ENCODE data around the gene IL6. TPM values are rescaled to one million over a fixed set of nuclear protein-coding genes. Genes with fewer than 3 reads are reported as not detected.
"Not testable (repeated sequence)": the region's sequence is repeated elsewhere in the genome, so short reads cannot be mapped to it uniquely, and the experiment has no call there.

Gene IL6
- total and polyA plus RNA-seq, 8 donors, result 0.22 to 3.1 (median 0.54) TPM

GRCh38 chr7:22697876-22698606 is 29.0 kb upstream of the IL6 start:
- intact Hi-C loops (cut with DNase I), result no loop called here
- DNase-seq (no peak), ATAC-seq (peak in 1 of 4 donors; percentile 14), FAIRE-seq (no peak)
- Histone ChIP-seq H3K36me3 (no peaks in the 10 kb centered on the region), H3K4me3 (no peak overlapping the region), H3K27me3 (no peaks in the 10 kb centered on the region), H3K27ac (no peak overlapping the region), H3K4me1 (no peaks in the 10 kb centered on the region), H3K9me3 (no peaks in the 10 kb centered on the region)
- TF ChIP-seq, protein P1, sequence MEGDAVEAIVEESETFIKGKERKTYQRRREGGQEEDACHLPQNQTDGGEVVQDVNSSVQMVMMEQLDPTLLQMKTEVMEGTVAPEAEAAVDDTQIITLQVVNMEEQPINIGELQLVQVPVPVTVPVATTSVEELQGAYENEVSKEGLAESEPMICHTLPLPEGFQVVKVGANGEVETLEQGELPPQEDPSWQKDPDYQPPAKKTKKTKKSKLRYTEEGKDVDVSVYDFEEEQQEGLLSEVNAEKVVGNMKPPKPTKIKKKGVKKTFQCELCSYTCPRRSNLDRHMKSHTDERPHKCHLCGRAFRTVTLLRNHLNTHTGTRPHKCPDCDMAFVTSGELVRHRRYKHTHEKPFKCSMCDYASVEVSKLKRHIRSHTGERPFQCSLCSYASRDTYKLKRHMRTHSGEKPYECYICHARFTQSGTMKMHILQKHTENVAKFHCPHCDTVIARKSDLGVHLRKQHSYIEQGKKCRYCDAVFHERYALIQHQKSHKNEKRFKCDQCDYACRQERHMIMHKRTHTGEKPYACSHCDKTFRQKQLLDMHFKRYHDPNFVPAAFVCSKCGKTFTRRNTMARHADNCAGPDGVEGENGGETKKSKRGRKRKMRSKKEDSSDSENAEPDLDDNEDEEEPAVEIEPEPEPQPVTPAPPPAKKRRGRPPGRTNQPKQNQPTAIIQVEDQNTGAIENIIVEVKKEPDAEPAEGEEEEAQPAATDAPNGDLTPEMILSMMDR (IDR thresholded peaks at IDR 0.05), result no peak
- 53 to 56% methylated on average over 2 of the region's 2 CpGs for WGBS, 2 donors

- FAIRE-seq (no peak), DNase-seq (no peak), ATAC-seq (no peak)
- no peaks in the 10 kb centered on the region for H3K4me1 ChIP-seq
- no peak overlapping the region for H3K27ac ChIP-seq
- no peaks in the 10 kb centered on the region for H3K27me3 ChIP-seq
- WGBS, 2 donors, result 83 to 88% methylated on average over 5 to 6 of the region's 6 CpGs
- H3K36me3 ChIP-seq, result no peaks in the 10 kb centered on the region
- intact Hi-C loops (cut with DNase I), result no loop called here
- H3K9me3 ChIP-seq, result no peaks in the 10 kb centered on the region
- H3K4me3 ChIP-seq, result no peak overlapping the region
- TF ChIP-seq, protein P1 (IDR thresholded peaks at IDR 0.05), result no peak
These were observed 28.2 kb upstream of the IL6 start for GRCh38 chr7:22698767-22699166.

DNA sequence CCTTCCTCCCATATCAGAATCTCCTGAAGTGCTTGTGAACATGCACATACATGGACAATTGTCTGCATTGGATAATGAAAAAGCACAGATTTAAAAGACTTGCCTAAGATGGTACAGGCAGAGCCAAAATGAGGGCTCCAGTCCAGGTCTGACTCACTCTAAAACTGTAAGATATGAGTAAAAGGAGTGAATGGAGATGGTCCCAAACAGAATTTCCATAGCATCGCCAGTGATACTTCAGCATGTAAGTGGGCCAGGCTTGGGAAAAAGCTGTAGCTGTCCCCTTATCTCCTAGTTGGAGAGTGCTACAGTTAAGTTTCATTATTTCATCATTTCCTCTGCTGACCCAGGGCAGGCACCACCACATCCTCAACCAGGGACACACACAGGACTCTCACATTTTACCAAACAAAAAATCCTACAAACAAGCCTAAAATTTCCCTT is 26.4 kb upstream of the IL6 start:
- H3K4me1 ChIP-seq, result no peaks in the 10 kb centered on the region
- no peaks in the 10 kb centered on the region for H3K36me3 ChIP-seq
- 60 to 82% methylated on average over 1 of the region's 1 CpG for WGBS, 2 donors
- no peak for FAIRE-seq
- intact Hi-C loops (cut with DNase I), result no loop called here
- no peaks in the 10 kb centered on the region for H3K27me3 ChIP-seq
- DNase-seq, result no peak
- H3K4me3 ChIP-seq, result no peak overlapping the region
- H3K9me3 ChIP-seq, result no peaks in the 10 kb centered on the region
- no peak overlapping the region for H3K27ac ChIP-seq
- ATAC-seq, result peak in 2 of 4 donors; percentile 31 to 54
- TF ChIP-seq, protein P1 (IDR thresholded peaks at IDR 0.05), result no peak

GRCh38 chr7:22702516-22702915 is 24.5 kb upstream of the IL6 start:
- H3K4me3 ChIP-seq, result no peak overlapping the region
- no peaks in the 10 kb centered on the region for H3K27me3 ChIP-seq
- H3K27ac ChIP-seq, result no peak overlapping the region
- intact Hi-C loops (cut with DNase I), result no loop called here
- H3K9me3 ChIP-seq, result no peaks in the 10 kb centered on the region
- H3K36me3 ChIP-seq, result no peaks in the 10 kb centered on the region
- DNase-seq (no peak), ATAC-seq (no peak), FAIRE-seq (no peak)
- TF ChIP-seq, protein P1 (IDR thresholded peaks at IDR 0.05), result no peak
- no peaks in the 10 kb centered on the region for H3K4me1 ChIP-seq
- WGBS, 2 donors, result 83 to 89% methylated on average over 4 of the region's 4 CpGs

- H3K36me3 ChIP-seq; DNase-seq; FAIRE-seq; intact Hi-C loops (cut with DNase I); H3K9me3 ChIP-seq; H3K27me3 ChIP-seq; H3K4me1 ChIP-seq; ATAC-seq; H3K4me3 ChIP-seq; H3K27ac ChIP-seq: not testable (repeated sequence)
- 75 to 85% methylated on average over 7 to 8 of the region's 10 CpGs for WGBS, 2 donors
These were observed 23.7 kb upstream of the IL6 start for GRCh38 chr7:22703107-22703855.

- WGBS, 2 donors, result 67 to 72% methylated on average over 17 of the region's 17 CpGs
- intact Hi-C loops (cut with DNase I); ATAC-seq; DNase-seq; H3K4me1 ChIP-seq; H3K27me3 ChIP-seq; H3K4me3 ChIP-seq; H3K9me3 ChIP-seq; FAIRE-seq; H3K36me3 ChIP-seq; H3K27ac ChIP-seq: not testable (repeated sequence)
These were observed 22.9 kb upstream of the IL6 start for GRCh38 chr7:22703978-22704610.

GRCh38 chr7:22704722-22705121 is 22.3 kb upstream of the IL6 start:
- H3K36me3 ChIP-seq; H3K27ac ChIP-seq; FAIRE-seq; H3K27me3 ChIP-seq; H3K9me3 ChIP-seq; intact Hi-C loops (cut with DNase I); ATAC-seq; H3K4me1 ChIP-seq; H3K4me3 ChIP-seq; DNase-seq: not testable (repeated sequence)
- 76 to 78% methylated on average over 6 of the region's 6 CpGs for WGBS, 2 donors

GRCh38 chr7:22705874-22706273 is 21.1 kb upstream of the IL6 start:
- H3K27me3 ChIP-seq; H3K9me3 ChIP-seq; FAIRE-seq; H3K36me3 ChIP-seq; ATAC-seq; intact Hi-C loops (cut with DNase I); DNase-seq; H3K4me3 ChIP-seq; H3K27ac ChIP-seq; H3K4me1 ChIP-seq: not testable (repeated sequence)
- WGBS, 2 donors, result 85 to 86% methylated on average over 7 of the region's 7 CpGs
